ENCODE data around the gene TMEM208. TPM values are rescaled to one million over a fixed set of nuclear protein-coding genes. Genes with fewer than 3 reads are reported as not detected.

TMEM208 gene
- total and polyA plus RNA-seq, 2 of the 13 experiments (the other 11 are each of a cell fraction or from before 2014, with no cell fraction given) = 58.8 to 72.9 TPM

DNA sequence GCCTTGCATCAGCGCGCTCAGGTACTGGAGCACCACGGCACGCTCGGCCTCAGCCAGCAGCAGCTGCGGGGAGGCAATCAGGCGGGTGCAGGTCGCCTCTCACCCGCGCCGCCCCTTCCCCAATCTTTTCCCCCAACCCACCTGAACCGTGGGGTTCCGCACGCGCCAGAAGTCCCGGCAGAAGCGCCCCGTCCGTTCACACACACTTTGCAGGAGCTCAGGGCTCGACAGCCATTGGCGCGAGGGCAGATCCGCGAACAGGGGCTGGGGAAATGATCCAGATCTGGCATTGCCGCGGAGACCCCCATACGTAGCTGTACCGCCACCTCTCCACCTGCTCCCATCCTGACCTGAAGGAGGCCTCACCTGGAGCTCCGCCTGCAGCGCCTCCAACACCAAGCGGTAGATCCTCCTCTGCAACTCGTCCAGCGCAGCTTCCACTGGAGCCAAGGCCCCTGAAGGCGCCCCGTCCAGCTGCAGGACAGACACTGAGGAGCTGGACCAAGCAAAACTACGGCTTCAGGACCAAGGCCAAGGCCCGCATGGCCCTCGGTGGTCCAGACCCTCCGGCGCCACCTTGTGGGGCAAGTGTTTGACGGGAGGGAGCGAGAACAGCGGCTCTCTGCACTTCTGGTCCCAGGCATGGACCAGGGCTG lies 41.8 kb upstream of the TMEM208 start (continued):
- TF ChIP-seq ZHX2 (IDR thresholded peaks at IDR 0.05; ENCODE audit: low read depth) (no peak), ZHX2 (CRISPR knock-in tag; IDR thresholded peaks at IDR 0.05; ENCODE audit: borderline replicate concordance) (peak; percentile 86; the same call in 1 of the 2 replicates)

DNA sequence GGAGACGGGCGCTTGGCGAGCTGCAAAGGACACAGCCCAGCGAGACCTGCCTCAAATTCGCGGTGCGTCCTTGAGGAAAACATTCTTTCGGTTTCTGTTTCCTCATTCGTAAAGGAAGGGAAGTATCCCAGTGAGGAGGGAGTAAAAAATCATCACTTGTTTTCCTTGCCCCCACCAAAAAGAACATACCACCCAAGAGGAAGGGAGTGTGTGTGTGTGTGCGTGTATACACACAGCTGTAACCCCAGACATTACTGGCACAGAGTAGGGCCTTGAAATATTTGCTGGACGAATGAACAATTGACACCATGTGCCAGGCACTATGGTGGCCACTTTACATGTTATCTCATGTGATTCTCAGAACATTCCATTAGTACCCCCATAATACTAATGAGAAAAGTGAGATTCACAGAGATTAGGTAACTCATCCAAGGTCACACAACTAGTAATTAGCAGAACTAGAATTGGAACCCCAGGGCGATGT lies 41.2 kb upstream of the TMEM208 start:
- no peak for FAIRE-seq
- no peaks in the 10 kb centered on the region for H3K9me3 ChIP-seq (ENCODE audit: low read length)
- H3K4me3 ChIP-seq (replicated peaks in 1 of 3; ENCODE audit: insufficient read depth in 1 of 3, low read depth in 2 of 3, low read length in 3 of 3) = peak overlapping the region in 2 of 3 experiments; percentile 9 to 82; a peak in 2 of 6 replicates
- ChIA-PET POLR2A (interaction anchor here (1.1 to 2.8 kb wide), 7 partner anchors 12 to 167 kb away, joined by 4 to 18 read pairs (median 6); partner anchors contain the start of genes FHOD1, NOL3 and TMEM208), CTCF (ENCODE audit: low intra/inter-chr PET ratio, low total read pairs) (interaction anchor here (0.9 to 2.7 kb wide), 7 partner anchors 11 to 290 kb away, joined by 3 to 28 read pairs (median 5); no protein-coding TSS in a partner anchor)
- intact Hi-C loops (cut with micrococcal nuclease; ENCODE audit: unreplicated experiment) = loop anchor here (1.0 to 5.0 kb wide), 3 partner anchors 42 to 208 kb away; partner anchors contain the start of gene TMEM208
- peaks cover 52% of the 10 kb centered on the region for H3K4me1 ChIP-seq (ENCODE audit: insufficient read depth, low read length)
- H3K79me2 ChIP-seq (ENCODE audit: insufficient read depth, low read length) = no peaks in the 10 kb centered on the region
- peak overlapping the region; percentile 96 for H3K4me2 ChIP-seq (ENCODE audit: low read depth, low read length)
- no peak for DNase-seq (ENCODE audit: low spot score)
- no peak overlapping the region for H3K27ac ChIP-seq (ENCODE audit: extremely low read length, insufficient read depth, low read length)
- no TSS peak for BruUV-seq (replicated peaks)
- no peak overlapping the region for H2AFZ ChIP-seq (ENCODE audit: low read length)
- no peaks in the 10 kb centered on the region for H3K36me3 ChIP-seq (replicated peaks in 1 of 2; ENCODE audit: control insufficient read depth in 1 of 2, insufficient read depth in 2 of 2, low read length in 2 of 2)
- 2% methylated on average over 12 of the region's 12 CpGs for WGBS (ENCODE audit: low lambda C conversion rate)
- in situ Hi-C loops (cut with HindIII; ENCODE audit: extremely low pct_ligation_motif_present, low pct_unique_long_range_greater_than_20kb) = loop anchor here (5.0 kb wide), 1 partner anchor 208 kb away; no protein-coding TSS in a partner anchor
- no peaks in the 10 kb centered on the region for H4K20me1 ChIP-seq (ENCODE audit: insufficient read depth, low read length)
- H3K9ac ChIP-seq (ENCODE audit: insufficient read depth, low read depth, low read length) = no peak overlapping the region
- H3K27me3 ChIP-seq (ENCODE audit: control insufficient read depth in 1 of 2, insufficient read depth in 2 of 2, low read length in 2 of 2) = peaks cover 7 to 10% of the 10 kb centered on the region in 2 experiments; a peak in 2 of 5 replicates
- no peak for ATAC-seq
- TF ChIP-seq, protein P1, sequence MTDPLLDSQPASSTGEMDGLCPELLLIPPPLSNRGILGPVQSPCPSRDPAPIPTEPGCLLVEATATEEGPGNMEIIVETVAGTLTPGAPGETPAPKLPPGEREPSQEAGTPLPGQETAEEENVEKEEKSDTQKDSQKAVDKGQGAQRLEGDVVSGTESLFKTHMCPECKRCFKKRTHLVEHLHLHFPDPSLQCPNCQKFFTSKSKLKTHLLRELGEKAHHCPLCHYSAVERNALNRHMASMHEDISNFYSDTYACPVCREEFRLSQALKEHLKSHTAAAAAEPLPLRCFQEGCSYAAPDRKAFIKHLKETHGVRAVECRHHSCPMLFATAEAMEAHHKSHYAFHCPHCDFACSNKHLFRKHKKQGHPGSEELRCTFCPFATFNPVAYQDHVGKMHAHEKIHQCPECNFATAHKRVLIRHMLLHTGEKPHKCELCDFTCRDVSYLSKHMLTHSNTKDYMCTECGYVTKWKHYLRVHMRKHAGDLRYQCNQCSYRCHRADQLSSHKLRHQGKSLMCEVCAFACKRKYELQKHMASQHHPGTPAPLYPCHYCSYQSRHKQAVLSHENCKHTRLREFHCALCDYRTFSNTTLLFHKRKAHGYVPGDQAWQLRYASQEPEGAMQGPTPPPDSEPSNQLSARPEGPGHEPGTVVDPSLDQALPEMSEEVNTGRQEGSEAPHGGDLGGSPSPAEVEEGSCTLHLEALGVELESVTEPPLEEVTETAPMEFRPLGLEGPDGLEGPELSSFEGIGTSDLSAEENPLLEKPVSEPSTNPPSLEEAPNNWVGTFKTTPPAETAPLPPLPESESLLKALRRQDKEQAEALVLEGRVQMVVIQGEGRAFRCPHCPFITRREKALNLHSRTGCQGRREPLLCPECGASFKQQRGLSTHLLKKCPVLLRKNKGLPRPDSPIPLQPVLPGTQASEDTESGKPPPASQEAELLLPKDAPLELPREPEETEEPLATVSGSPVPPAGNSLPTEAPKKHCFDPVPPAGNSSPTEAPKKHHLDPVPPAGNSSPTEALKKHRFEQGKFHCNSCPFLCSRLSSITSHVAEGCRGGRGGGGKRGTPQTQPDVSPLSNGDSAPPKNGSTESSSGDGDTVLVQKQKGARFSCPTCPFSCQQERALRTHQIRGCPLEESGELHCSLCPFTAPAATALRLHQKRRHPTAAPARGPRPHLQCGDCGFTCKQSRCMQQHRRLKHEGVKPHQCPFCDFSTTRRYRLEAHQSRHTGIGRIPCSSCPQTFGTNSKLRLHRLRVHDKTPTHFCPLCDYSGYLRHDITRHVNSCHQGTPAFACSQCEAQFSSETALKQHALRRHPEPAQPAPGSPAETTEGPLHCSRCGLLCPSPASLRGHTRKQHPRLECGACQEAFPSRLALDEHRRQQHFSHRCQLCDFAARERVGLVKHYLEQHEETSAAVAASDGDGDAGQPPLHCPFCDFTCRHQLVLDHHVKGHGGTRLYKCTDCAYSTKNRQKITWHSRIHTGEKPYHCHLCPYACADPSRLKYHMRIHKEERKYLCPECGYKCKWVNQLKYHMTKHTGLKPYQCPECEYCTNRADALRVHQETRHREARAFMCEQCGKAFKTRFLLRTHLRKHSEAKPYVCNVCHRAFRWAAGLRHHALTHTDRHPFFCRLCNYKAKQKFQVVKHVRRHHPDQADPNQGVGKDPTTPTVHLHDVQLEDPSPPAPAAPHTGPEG (CRISPR knock-in tag; IDR thresholded peaks at IDR 0.05) = 0 out of 2 replicates have a peak, but pooled peaks have one; percentile 12
- TF ChIP-seq ZKSCAN5 (CRISPR knock-in tag; IDR thresholded peaks at IDR 0.05) (peak; percentile 11; the same call in 1 of the 2 replicates), ESRRA (CRISPR knock-in tag; IDR thresholded peaks at IDR 0.05; ENCODE audit: low read depth) (peak; percentile 22; the same call in 1 of the 2 replicates)
- TF ChIP-seq, protein P2, sequence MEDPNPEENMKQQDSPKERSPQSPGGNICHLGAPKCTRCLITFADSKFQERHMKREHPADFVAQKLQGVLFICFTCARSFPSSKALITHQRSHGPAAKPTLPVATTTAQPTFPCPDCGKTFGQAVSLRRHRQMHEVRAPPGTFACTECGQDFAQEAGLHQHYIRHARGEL (CRISPR knock-in tag; IDR thresholded peaks at IDR 0.05) = 0 out of 2 replicates have a peak, but pooled peaks have one; percentile 4

Data from HepG2 (cell line).